WTC11 (cell line): Measurements from ENCODE around the gene VWA7.

Source experiments
- CREB1 ChIP-seq: sonication (generic); formaldehyde crosslinking; IDR thresholded peaks from 2 replicates; pipeline ENCODE4 v1.8.0; 2023; ENCODE audit warnings: mild to moderate bottlenecking, missing genetic modification reagents
- ETV6 ChIP-seq: sonication (generic); formaldehyde crosslinking; IDR thresholded peaks from 2 replicates; pipeline ENCODE4 v1.8.1; 2022; ENCODE audit warnings: mild to moderate bottlenecking, missing genetic modification reagents
- FOXK1 ChIP-seq: sonication (generic); formaldehyde crosslinking; IDR thresholded peaks from 2 replicates; pipeline ENCODE4 v1.8.0; 2022; ENCODE audit warnings: mild to moderate bottlenecking, moderate library complexity, missing genetic modification reagents
- HMGA2 ChIP-seq: fragments of 250-450 bp; sonication (Bioruptor Pico); IDR thresholded peaks from 2 replicates; pipeline ENCODE4 v1.4.0; 2021; ENCODE audit warnings: mild to moderate bottlenecking, moderate library complexity
- JUN ChIP-seq: sonication (generic); formaldehyde crosslinking; IDR thresholded peaks from 2 replicates; pipeline ENCODE4 v1.8.0; 2023; ENCODE audit warnings: mild to moderate bottlenecking, missing genetic modification reagents
- ZNF121 ChIP-seq: sonication (generic); formaldehyde crosslinking; IDR thresholded peaks from 2 replicates; pipeline ENCODE4 v1.8.0; 2023; ENCODE audit warnings: missing genetic modification reagents
- ZNF219 ChIP-seq: sonication (generic); formaldehyde crosslinking; IDR thresholded peaks from 2 replicates; pipeline ENCODE4 v1.8.0; 2023; ENCODE audit warnings: missing genetic modification reagents, mild to moderate bottlenecking, borderline replicate concordance
- TF ChIP-seq, protein P1 (sequence below): sonication (generic); formaldehyde crosslinking; IDR thresholded peaks from 2 replicates; pipeline ENCODE4 v1.8.1; 2023; ENCODE audit warnings: mild to moderate bottlenecking, missing genetic modification reagents, moderate library complexity
- TF ChIP-seq, protein P2 (sequence below): fragments of 200-600 bp; IDR thresholded peaks from 2 replicates; pipeline ENCODE4 v1.8.0; 2022; ENCODE audit warnings: antibody characterized with exemption
- TF ChIP-seq, protein P3 (sequence below): fragments of 250-450 bp; sonication (Bioruptor Pico); IDR thresholded peaks from 2 replicates; pipeline ENCODE4 v1.8.0; 2021; ENCODE audit warnings: mild to moderate bottlenecking
- TF ChIP-seq, protein P4 (sequence below): sonication (generic); formaldehyde crosslinking; IDR thresholded peaks from 2 replicates; pipeline ENCODE4 v1.8.1; 2022; ENCODE audit warnings: low read depth, mild to moderate bottlenecking, moderate library complexity, missing genetic modification reagents, borderline replicate concordance
- TF ChIP-seq, protein P5 (sequence below): sonication (generic); formaldehyde crosslinking; IDR thresholded peaks from 2 replicates; pipeline ENCODE4 v1.8.0; 2023; ENCODE audit warnings: missing genetic modification reagents
- TF ChIP-seq, protein P6 (sequence below): sonication (generic); formaldehyde crosslinking; IDR thresholded peaks from 2 replicates; pipeline ENCODE4 v1.8.0; 2022; ENCODE audit warnings: mild to moderate bottlenecking, missing genetic modification reagents
- TF ChIP-seq, protein P7 (sequence below): sonication (generic); formaldehyde crosslinking; IDR thresholded peaks from 2 replicates; pipeline ENCODE4 v1.8.0; 2022; ENCODE audit warnings: mild to moderate bottlenecking, missing genetic modification reagents

DNA sequence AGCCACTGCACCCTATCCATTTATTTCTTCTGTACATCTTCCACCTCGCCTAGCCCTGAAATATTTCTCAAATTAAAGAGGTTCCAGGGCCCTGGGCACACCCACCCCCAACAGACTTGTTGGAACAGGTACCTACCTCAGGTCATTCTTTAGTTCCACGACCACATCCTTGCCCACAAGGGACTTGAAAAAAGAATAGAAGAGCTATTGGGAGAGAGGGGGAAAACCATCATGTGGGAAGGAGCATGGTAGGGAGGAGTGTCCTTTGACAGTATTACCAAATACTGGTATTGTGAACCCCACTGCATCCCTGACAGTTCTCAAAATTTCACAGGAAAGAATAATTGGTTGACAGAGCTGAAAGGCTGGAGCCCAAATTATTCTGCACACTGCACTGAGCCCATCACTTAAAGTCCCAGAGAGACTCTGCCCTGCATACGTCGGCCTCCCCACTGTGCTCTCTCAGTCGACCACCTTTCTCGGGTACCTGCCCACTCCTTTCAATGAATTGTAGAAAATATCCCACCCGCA lies 28.9 kb upstream of the VWA7 start:
- TF ChIP-seq, protein P1, sequence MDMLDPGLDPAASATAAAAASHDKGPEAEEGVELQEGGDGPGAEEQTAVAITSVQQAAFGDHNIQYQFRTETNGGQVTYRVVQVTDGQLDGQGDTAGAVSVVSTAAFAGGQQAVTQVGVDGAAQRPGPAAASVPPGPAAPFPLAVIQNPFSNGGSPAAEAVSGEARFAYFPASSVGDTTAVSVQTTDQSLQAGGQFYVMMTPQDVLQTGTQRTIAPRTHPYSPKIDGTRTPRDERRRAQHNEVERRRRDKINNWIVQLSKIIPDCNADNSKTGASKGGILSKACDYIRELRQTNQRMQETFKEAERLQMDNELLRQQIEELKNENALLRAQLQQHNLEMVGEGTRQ (CRISPR knock-in tag), result no peak
- TF ChIP-seq, protein P2, sequence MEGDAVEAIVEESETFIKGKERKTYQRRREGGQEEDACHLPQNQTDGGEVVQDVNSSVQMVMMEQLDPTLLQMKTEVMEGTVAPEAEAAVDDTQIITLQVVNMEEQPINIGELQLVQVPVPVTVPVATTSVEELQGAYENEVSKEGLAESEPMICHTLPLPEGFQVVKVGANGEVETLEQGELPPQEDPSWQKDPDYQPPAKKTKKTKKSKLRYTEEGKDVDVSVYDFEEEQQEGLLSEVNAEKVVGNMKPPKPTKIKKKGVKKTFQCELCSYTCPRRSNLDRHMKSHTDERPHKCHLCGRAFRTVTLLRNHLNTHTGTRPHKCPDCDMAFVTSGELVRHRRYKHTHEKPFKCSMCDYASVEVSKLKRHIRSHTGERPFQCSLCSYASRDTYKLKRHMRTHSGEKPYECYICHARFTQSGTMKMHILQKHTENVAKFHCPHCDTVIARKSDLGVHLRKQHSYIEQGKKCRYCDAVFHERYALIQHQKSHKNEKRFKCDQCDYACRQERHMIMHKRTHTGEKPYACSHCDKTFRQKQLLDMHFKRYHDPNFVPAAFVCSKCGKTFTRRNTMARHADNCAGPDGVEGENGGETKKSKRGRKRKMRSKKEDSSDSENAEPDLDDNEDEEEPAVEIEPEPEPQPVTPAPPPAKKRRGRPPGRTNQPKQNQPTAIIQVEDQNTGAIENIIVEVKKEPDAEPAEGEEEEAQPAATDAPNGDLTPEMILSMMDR, result no peak
- TF ChIP-seq, protein P3, sequence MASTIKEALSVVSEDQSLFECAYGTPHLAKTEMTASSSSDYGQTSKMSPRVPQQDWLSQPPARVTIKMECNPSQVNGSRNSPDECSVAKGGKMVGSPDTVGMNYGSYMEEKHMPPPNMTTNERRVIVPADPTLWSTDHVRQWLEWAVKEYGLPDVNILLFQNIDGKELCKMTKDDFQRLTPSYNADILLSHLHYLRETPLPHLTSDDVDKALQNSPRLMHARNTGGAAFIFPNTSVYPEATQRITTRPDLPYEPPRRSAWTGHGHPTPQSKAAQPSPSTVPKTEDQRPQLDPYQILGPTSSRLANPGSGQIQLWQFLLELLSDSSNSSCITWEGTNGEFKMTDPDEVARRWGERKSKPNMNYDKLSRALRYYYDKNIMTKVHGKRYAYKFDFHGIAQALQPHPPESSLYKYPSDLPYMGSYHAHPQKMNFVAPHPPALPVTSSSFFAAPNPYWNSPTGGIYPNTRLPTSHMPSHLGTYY (CRISPR knock-in tag), result no peak
- no peak for TF ChIP-seq CREB1 (CRISPR knock-in tag)
- TF ChIP-seq JUN (CRISPR knock-in tag), result no peak
- TF ChIP-seq FOXK1 (CRISPR knock-in tag), result no peak
- no peak for TF ChIP-seq ZNF219
- TF ChIP-seq ETV6 (CRISPR knock-in tag), result no peak
- no peak for TF ChIP-seq ZNF121 (CRISPR knock-in tag)
- TF ChIP-seq, protein P4, sequence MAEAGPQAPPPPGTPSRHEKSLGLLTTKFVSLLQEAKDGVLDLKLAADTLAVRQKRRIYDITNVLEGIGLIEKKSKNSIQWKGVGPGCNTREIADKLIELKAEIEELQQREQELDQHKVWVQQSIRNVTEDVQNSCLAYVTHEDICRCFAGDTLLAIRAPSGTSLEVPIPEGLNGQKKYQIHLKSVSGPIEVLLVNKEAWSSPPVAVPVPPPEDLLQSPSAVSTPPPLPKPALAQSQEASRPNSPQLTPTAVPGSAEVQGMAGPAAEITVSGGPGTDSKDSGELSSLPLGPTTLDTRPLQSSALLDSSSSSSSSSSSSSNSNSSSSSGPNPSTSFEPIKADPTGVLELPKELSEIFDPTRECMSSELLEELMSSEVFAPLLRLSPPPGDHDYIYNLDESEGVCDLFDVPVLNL (CRISPR knock-in tag), result no peak
- TF ChIP-seq, protein P5, sequence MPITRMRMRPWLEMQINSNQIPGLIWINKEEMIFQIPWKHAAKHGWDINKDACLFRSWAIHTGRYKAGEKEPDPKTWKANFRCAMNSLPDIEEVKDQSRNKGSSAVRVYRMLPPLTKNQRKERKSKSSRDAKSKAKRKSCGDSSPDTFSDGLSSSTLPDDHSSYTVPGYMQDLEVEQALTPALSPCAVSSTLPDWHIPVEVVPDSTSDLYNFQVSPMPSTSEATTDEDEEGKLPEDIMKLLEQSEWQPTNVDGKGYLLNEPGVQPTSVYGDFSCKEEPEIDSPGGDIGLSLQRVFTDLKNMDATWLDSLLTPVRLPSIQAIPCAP, result no peak
- no peak for TF ChIP-seq HMGA2
- TF ChIP-seq, protein P6, sequence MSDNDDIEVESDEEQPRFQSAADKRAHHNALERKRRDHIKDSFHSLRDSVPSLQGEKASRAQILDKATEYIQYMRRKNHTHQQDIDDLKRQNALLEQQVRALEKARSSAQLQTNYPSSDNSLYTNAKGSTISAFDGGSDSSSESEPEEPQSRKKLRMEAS, result no peak
- TF ChIP-seq, protein P7, sequence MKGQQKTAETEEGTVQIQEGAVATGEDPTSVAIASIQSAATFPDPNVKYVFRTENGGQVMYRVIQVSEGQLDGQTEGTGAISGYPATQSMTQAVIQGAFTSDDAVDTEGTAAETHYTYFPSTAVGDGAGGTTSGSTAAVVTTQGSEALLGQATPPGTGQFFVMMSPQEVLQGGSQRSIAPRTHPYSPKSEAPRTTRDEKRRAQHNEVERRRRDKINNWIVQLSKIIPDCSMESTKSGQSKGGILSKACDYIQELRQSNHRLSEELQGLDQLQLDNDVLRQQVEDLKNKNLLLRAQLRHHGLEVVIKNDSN, result no peak
